WTC11 (cell line): Measurements from ENCODE around the gene IL1RAPL2. TPM values are rescaled to one million over a fixed set of nuclear protein-coding genes. Genes with fewer than 3 reads are reported as not detected.

Source experiments
- ATAC-seq: fragments of 200-7000 bp; cut with Tn5 transposase; 2 replicates; pipeline ENCODE4 v1.10.0; 2021; ENCODE audit warnings: mild to moderate bottlenecking, moderate library complexity
- CTCF ChIA-PET: fragments of 300-600 bp; sonication (Branson Sonifier 250); formaldehyde crosslinking; loops from one replicate; lab custom pipeline; 2021; ENCODE audit warnings: antibody characterized with exemption; lab: Charles Lee
- POLR2A ChIA-PET: fragments of 350-600 bp; sonication (Branson Sonifier 250); formaldehyde crosslinking; loops from one replicate; lab custom pipeline; 2021; ENCODE audit warnings: antibody characterized with exemption; lab: Charles Lee
- DNase-seq: peaks from one replicate; pipeline ENCODE4 v3.0.0; 2021; ENCODE audit warnings: low spot score
- H3K27ac Mint-ChIP-seq: 2 replicates; pipeline ENCODE4 v1.8.0; 2021; ENCODE audit warnings: mixed read lengths
- H3K27me3 Mint-ChIP-seq: 2 replicates; pipeline ENCODE4 v1.8.0; 2021; ENCODE audit warnings: low read depth, mild to moderate bottlenecking, moderate library complexity, mixed read lengths
- H3K36me3 Mint-ChIP-seq: 2 replicates; pipeline ENCODE4 v1.8.0; 2021; ENCODE audit warnings: mixed read lengths
- H3K4me1 Mint-ChIP-seq: 2 replicates; pipeline ENCODE4 v1.8.0; 2022; ENCODE audit warnings: mixed read lengths
- H3K4me3 Mint-ChIP-seq: 2 replicates; pipeline ENCODE4 v1.8.0; 2021; ENCODE audit warnings: mild to moderate bottlenecking, moderate library complexity, mixed read lengths
- H3K9me3 Mint-ChIP-seq: 2 replicates; pipeline ENCODE4 v1.8.0; 2021; ENCODE audit warnings: mixed read lengths
- CREB1 ChIP-seq: sonication (generic); formaldehyde crosslinking; IDR thresholded peaks from 2 replicates; pipeline ENCODE4 v1.8.0; 2023; ENCODE audit warnings: mild to moderate bottlenecking, missing genetic modification reagents
- CTCF ChIP-seq: fragments of 200-600 bp; IDR thresholded peaks from 2 replicates; pipeline ENCODE4 v1.8.0; 2022; ENCODE audit warnings: antibody characterized with exemption
- E2F1 ChIP-seq: sonication (generic); formaldehyde crosslinking; IDR thresholded peaks from 2 replicates; pipeline ENCODE4 v1.8.0; 2022; ENCODE audit warnings: mild to moderate bottlenecking, missing genetic modification reagents
- ESRRA ChIP-seq: sonication (generic); formaldehyde crosslinking; IDR thresholded peaks from 2 replicates; pipeline ENCODE4 v1.8.1; 2022; ENCODE audit warnings: mild to moderate bottlenecking, missing genetic modification reagents, borderline replicate concordance
- ETV6 ChIP-seq: sonication (generic); formaldehyde crosslinking; IDR thresholded peaks from 2 replicates; pipeline ENCODE4 v1.8.1; 2022; ENCODE audit warnings: mild to moderate bottlenecking, missing genetic modification reagents
- FOXJ3 ChIP-seq: sonication (generic); formaldehyde crosslinking; IDR thresholded peaks from 2 replicates; pipeline ENCODE4 v1.9.0; 2021; ENCODE audit warnings: missing genetic modification reagents, mild to moderate bottlenecking, borderline replicate concordance
- FOXK1 ChIP-seq: sonication (generic); formaldehyde crosslinking; IDR thresholded peaks from 2 replicates; pipeline ENCODE4 v1.8.0; 2022; ENCODE audit warnings: mild to moderate bottlenecking, moderate library complexity, missing genetic modification reagents
- IRF2 ChIP-seq: sonication (generic); formaldehyde crosslinking; IDR thresholded peaks from 2 replicates; pipeline ENCODE4 v1.8.0; 2022; ENCODE audit warnings: low read depth, missing genetic modification reagents, borderline replicate concordance
- JAZF1 ChIP-seq: fragments of 250-450 bp; sonication (Bioruptor Pico); IDR thresholded peaks from 2 replicates; pipeline ENCODE4 v1.9.0; 2021; ENCODE audit warnings: moderate library complexity, mild to moderate bottlenecking, inconsistent platforms
- JUN ChIP-seq: sonication (generic); formaldehyde crosslinking; IDR thresholded peaks from 2 replicates; pipeline ENCODE4 v1.8.0; 2023; ENCODE audit warnings: mild to moderate bottlenecking, missing genetic modification reagents
- KAT7 ChIP-seq: sonication (generic); formaldehyde crosslinking; IDR thresholded peaks from 2 replicates; pipeline ENCODE4 v1.8.1; 2023; ENCODE audit warnings: missing genetic modification reagents, mild to moderate bottlenecking, borderline replicate concordance
- NFATC4 ChIP-seq: fragments of 250-450 bp; sonication (Bioruptor Pico); IDR thresholded peaks from 2 replicates; pipeline ENCODE4 v1.9.0; 2021; ENCODE audit warnings: mild to moderate bottlenecking
- NFE2L1 ChIP-seq: sonication (generic); formaldehyde crosslinking; IDR thresholded peaks from 2 replicates; pipeline ENCODE4 v1.8.1; 2023; ENCODE audit warnings: missing genetic modification reagents
- NFYB ChIP-seq: sonication (generic); formaldehyde crosslinking; conservative IDR thresholded peaks from 2 replicates; pipeline ENCODE4 v1.8.0; 2022; ENCODE audit warnings: low read depth, missing genetic modification reagents
- NR1H2 ChIP-seq: sonication (generic); formaldehyde crosslinking; IDR thresholded peaks from 2 replicates; pipeline ENCODE4 v1.9.0; 2021; ENCODE audit warnings: mild to moderate bottlenecking, moderate library complexity, missing genetic modification reagents
- NR2C2 ChIP-seq: sonication (generic); formaldehyde crosslinking; IDR thresholded peaks from 2 replicates; pipeline ENCODE4 v1.8.0; 2022; ENCODE audit warnings: mild to moderate bottlenecking, missing genetic modification reagents
- RORB ChIP-seq: fragments of 250-450 bp; sonication (Bioruptor Pico); IDR thresholded peaks from 2 replicates; pipeline ENCODE4 v1.9.0; 2021; ENCODE audit warnings: mild to moderate bottlenecking
- SMAD4 ChIP-seq: sonication (generic); formaldehyde crosslinking; IDR thresholded peaks from 2 replicates; pipeline ENCODE4 v1.8.0; 2022; ENCODE audit warnings: mild to moderate bottlenecking, missing genetic modification reagents
- STAT6 ChIP-seq: sonication (generic); formaldehyde crosslinking; conservative IDR thresholded peaks from 2 replicates; pipeline ENCODE4 v1.8.1; 2023; ENCODE audit warnings: mild to moderate bottlenecking, low read depth, missing genetic modification reagents, moderate library complexity
- TCF7 ChIP-seq: sonication (generic); formaldehyde crosslinking; IDR thresholded peaks from 2 replicates; pipeline ENCODE4 v1.8.0; 2022; ENCODE audit warnings: mild to moderate bottlenecking, low read depth, missing genetic modification reagents, moderate library complexity
- TEAD4 ChIP-seq: sonication (generic); formaldehyde crosslinking; IDR thresholded peaks from 2 replicates; pipeline ENCODE4 v1.8.0; 2022; ENCODE audit warnings: mild to moderate bottlenecking, missing genetic modification reagents
- TP53 ChIP-seq: sonication (generic); formaldehyde crosslinking; IDR thresholded peaks from 2 replicates; pipeline ENCODE4 v1.8.1; 2023; ENCODE audit warnings: mild to moderate bottlenecking, missing genetic modification reagents
- ZMAT4 ChIP-seq: fragments of 250-450 bp; sonication (Bioruptor Pico); IDR thresholded peaks from 2 replicates; pipeline ENCODE4 v1.9.0; 2021; ENCODE audit warnings: mild to moderate bottlenecking
- ZNF232 ChIP-seq: sonication (generic); formaldehyde crosslinking; IDR thresholded peaks from 2 replicates; pipeline ENCODE4 v1.8.0; 2022; ENCODE audit warnings: mild to moderate bottlenecking, missing genetic modification reagents
- ZNF532 ChIP-seq: fragments of 250-450 bp; sonication (Bioruptor Pico); IDR thresholded peaks from 2 replicates; pipeline ENCODE4 v1.9.0; 2021; ENCODE audit warnings: mild to moderate bottlenecking, borderline replicate concordance
- total RNA-seq: library from RNA; stranded (reverse); gene quantifications from 3 replicates; pipeline ENCODE4 v1.2.3, GENCODE V29; 2021

The IL1RAPL2 gene
- total RNA-seq, 1 experiment from 2014 or later, result 0.09 TPM

GRCh38 chrX:105468741-105469140, 902.7 kb downstream of the IL1RAPL2 start:
- no peaks in the 10 kb centered on the region for H3K36me3 Mint-ChIP-seq
- DNase-seq (no peak), ATAC-seq (no peak)
- ChIA-PET POLR2A (no interaction called here), CTCF (no interaction called here)
- TF ChIP-seq NFYB (CRISPR knock-in tag) (no peak), ZNF232 (CRISPR knock-in tag) (no peak)
- H3K9me3 Mint-ChIP-seq, result no peaks in the 10 kb centered on the region
- no peak overlapping the region for H3K4me3 Mint-ChIP-seq
- H3K27ac Mint-ChIP-seq, result no peak overlapping the region
- H3K27me3 Mint-ChIP-seq, result no peaks in the 10 kb centered on the region; the same call in 1 of the 2 replicates
- H3K4me1 Mint-ChIP-seq, result peaks cover 2% of the 10 kb centered on the region; the same call in 1 of the 2 replicates

GRCh38 chrX:105471597-105471996, 905.6 kb downstream of the IL1RAPL2 start:
- DNase-seq (no peak), ATAC-seq (no peak)
- H3K4me3 Mint-ChIP-seq, result no peak overlapping the region
- H3K9me3 Mint-ChIP-seq, result no peaks in the 10 kb centered on the region
- POLR2A ChIA-PET, result no interaction called here
- CTCF ChIA-PET, result no interaction called here
- no peak overlapping the region for H3K27ac Mint-ChIP-seq
- H3K27me3 Mint-ChIP-seq, result no peaks in the 10 kb centered on the region; the same call in 1 of the 2 replicates
- no peaks in the 10 kb centered on the region for H3K36me3 Mint-ChIP-seq
- TF ChIP-seq FOXJ3 (CRISPR knock-in tag) (no peak), STAT6 (CRISPR knock-in tag) (no peak), ESRRA (no peak), TP53 (CRISPR knock-in tag) (no peak), ETV6 (CRISPR knock-in tag) (no peak), NR1H2 (CRISPR knock-in tag) (no peak), E2F1 (CRISPR knock-in tag) (no peak), JUN (CRISPR knock-in tag) (no peak), ZMAT4 (CRISPR knock-in tag) (no peak)
- H3K4me1 Mint-ChIP-seq, result 0 out of 2 replicates have a peak, but pooled peaks cover 3% of the 10 kb centered on the region

GRCh38 chrX:105475801-105476200, 909.8 kb downstream of the IL1RAPL2 start:
- H3K27ac Mint-ChIP-seq, result no peak overlapping the region
- H3K4me3 Mint-ChIP-seq, result no peak overlapping the region
- no peaks in the 10 kb centered on the region for H3K36me3 Mint-ChIP-seq
- H3K9me3 Mint-ChIP-seq, result no peaks in the 10 kb centered on the region
- ATAC-seq, result peak; percentile 38; the same call in 1 of the 2 replicates
- H3K4me1 Mint-ChIP-seq, result peaks cover 6% of the 10 kb centered on the region
- CTCF ChIA-PET, result no interaction called here
- POLR2A ChIA-PET, result no interaction called here
- no peaks in the 10 kb centered on the region; the same call in 1 of the 2 replicates for H3K27me3 Mint-ChIP-seq
- DNase-seq, result no peak
- TF ChIP-seq CREB1 (CRISPR knock-in tag) (no peak), KAT7 (CRISPR knock-in tag) (no peak), NR2C2 (CRISPR knock-in tag) (no peak), RORB (no peak), NR1H2 (CRISPR knock-in tag) (no peak), IRF2 (CRISPR knock-in tag) (no peak), TCF7 (CRISPR knock-in tag) (no peak), TEAD4 (CRISPR knock-in tag) (no peak), JUN (CRISPR knock-in tag) (no peak), NFE2L1 (no peak), ZNF532 (CRISPR knock-in tag) (no peak), NFATC4 (CRISPR knock-in tag) (no peak), FOXJ3 (CRISPR knock-in tag) (no peak), JAZF1 (no peak), FOXK1 (CRISPR knock-in tag) (no peak), CTCF (no peak), SMAD4 (CRISPR knock-in tag) (no peak)
